Measurements from ENCODE around the gene CRYGB.
A peak's percentile ranks its signal among the peaks of the same experiment; 100 is the strongest.
"Not testable (repeated sequence)": the region's sequence is repeated elsewhere in the genome, so short reads cannot be mapped to it uniquely, and the experiment has no call there.

CRYGB gene

DNA sequence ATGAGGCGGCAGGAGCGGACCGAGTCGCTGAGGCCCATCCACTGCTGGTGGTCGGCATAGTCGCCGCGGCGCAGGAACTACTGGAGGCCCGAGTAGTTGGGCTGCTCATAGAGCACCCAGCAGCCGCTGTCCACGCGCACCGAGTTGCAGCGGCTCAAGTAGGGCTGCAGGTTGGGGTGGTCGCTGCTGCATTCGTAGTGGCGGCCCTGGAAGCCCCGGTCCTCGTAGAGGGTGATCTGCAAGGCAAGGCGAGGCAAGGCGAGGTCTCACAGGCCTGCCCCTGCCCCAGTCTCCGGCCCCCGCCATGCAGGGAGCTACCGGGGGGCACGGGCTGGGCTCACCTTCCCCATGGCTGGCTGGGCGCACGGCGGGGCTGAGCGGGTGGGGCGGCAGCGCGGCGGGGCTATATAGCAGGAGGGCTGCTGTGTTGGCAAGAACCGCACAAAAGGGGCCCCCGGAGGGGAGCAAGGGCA is 33.6 kb downstream of the CRYGB start:
- DNase-seq = not testable (repeated sequence)

DNA sequence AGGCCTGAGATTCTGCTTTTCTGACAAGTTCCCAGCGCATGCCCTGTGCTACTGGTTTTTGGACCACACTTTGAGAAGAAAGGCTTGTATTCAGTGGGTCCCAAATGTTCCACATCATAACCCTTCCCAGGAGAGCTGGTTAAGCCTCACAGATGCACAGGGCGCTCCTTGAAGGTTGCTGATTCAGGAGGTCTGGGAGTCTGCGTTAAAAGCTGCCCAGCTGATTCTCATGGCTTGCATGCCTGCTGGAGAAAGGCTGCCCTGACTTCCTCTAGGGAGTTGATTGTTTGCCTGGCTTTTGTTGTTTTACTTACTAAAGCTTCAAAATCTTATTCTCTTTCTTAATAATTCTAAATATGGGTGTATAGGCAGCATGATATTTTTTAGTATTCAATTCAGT is 42.3 kb downstream of the CRYGB start:
- no peak for DNase-seq

DNA sequence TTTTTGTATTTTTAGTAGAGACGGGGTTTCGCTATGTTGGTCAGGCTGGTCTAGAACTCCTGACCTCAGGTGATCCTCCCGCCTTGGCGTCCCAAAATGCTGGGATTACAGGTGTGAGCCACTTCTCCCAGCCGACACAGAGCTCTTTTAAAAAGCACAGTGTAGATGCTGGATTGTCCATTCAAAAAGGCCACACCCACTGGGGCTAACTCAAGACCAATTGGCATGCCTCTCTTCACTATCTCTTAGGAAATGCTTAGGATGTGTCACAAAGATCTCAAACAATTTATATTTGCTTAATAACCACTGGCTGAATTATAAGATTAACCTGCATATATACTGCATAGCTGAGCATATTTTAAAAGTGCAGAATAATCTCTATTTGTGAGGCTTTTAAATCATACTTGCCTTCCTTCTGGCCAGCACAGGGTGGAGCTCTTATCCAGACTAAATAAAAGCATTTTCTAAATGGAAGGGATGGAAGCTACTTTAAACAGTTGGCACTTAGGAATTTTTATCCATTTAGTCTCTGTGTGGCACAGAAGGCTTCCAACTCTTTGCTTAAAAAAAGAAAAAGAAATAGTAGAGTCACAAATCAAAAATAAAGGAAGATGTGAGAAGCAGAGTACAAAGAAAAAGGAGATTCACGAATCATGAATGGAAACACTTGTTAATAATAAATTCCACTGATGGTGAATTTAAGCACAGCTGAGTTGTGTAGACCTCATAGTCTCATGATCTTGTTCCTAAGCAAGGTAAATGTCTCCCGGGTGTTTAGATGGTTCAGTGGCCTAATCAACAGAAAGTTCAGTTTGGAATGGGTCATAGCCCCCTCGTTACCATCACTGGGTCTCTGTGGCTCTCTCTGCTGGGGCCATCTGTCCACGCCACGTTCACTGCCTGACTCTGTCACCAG is 44.0 kb downstream of the CRYGB start:
- peak; percentile 13 for DNase-seq

DNA sequence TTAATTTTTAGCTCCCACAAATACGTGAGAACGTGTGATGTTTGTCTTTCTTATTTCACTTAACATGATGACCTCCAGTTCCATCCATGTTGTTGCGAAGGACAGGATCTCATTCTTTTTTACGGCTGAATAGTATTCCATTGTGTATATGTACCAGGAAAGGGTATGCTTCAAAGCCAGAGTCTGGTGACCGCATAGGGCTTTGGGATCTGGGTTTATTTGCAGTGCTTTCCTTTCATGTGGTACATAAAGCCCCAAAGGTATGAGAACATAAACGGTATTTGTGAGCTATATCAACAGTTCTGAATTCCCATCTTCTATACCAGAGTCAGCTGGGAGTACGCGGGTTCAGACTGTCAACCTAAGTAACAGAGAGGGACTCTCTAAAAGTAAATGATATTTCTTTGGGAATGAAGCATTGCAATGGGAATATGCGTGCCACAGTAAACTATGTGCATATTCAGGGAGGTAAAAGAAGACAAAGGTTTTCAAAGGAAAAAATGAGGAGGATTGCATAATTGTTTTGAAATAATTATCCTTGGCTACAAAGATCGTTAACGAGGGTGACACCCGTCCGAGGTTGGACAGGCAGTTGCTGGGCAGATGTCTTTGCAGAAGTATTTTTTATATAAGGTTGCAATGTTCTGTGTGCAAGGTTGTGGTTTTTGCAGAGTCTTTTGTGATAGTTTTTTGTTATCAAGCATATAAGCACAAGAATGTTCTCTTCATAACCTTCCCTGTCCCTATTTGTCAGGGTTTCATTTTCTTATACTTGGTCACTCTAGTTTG is 46.1 kb downstream of the CRYGB start:
- no peak for DNase-seq

GRCh38 chr2:208098701-208099100 is 47.3 kb downstream of the CRYGB start:
- DNase-seq = not testable (repeated sequence)

DNA sequence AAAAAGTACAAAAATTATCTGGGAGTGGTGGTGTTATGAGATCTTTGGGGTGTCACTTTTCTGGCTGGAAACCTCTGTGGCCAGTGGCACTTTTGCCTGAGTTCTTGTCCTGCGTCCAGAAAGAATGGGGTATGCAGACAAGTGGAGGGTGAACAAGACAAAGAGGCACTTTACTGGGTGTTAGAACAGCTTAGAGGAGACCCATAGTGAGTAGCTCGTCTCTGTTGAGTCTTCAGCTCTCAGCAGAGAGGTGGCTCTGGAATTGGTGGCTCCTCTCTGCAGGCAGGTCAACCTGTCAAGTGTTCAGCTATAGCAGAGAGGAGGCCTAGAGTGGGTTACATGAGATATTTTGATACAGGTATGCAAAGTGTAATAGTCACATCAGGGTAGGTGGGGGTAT is 47.7 kb downstream of the CRYGB start:
- DNase-seq = no peak

DNA sequence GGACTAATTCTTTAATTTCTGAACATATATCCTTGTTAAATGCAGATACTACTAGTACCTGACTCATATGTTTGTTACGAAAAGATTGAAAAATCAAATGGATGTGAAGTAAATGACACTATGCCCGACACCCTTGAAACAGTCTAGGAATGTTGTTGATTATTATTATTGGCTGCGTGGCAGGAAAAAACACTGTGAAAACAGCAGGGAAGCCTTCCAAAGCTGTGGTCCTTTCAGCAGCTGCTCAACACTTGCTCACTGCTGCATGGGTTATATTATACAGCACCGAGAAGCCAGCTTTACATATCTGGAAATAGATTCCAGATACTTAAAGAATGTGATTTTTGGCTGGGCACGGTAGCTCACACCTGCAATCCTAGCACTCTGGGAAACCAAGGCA is 48.2 kb downstream of the CRYGB start:
- no peak for DNase-seq

- DNase-seq = no peak
Measured at GRCh38 chr2:208097313-208097712, 48.6 kb downstream of the CRYGB start.

DNA sequence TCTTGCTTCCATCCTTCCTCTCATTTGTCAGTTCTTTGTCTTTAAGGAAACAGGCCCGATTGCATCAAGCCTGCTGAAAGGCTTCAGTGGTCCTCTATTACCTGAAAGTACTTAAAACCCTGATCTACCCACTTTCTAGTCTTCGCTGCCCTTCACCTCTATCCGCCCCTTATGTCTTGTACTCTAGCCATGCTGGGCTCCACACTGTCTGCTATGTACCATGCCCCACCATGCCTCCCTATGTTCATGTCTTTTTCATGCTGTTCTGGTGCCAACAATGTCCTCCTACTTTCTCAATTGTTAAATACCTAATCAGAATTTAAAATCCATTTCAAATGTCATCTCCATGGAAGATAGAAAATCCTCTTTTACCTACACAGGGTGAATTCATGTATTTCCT is 49.9 kb downstream of the CRYGB start:
- DNase-seq = no peak

DNA sequence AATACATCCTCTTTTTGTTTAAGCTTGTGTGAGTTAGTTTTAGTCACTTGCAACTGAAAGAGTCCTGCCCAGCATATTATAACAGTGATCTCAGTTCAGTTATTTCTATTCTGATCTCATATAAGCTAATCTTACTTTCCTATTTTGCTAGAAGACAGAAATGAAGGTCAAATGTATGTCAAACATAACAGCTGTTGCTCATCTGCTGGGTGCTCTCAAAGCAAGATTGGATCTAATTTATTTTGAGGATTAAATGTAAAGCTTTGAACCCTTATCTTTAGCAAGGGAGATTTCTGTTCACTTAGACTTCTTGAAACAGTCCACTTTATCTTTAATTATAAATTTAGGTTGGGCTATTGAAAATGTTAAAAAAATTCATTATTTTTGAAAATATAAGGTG is 52.8 kb downstream of the CRYGB start:
- no peak for DNase-seq
